Glomerular visceral epithelial cell (primary cell): ENCODE data around the gene UQCRC1.
"Not testable (repeated sequence)": the region's sequence is repeated elsewhere in the genome, so short reads cannot be mapped to it uniquely, and the experiment has no call there.

Experiments
- DNase-seq: peaks from one replicate; pipeline ENCODE4 v3.0.0-alpha.2; 2016; ENCODE audit errors: extremely low spot score

UQCRC1 gene

DNA sequence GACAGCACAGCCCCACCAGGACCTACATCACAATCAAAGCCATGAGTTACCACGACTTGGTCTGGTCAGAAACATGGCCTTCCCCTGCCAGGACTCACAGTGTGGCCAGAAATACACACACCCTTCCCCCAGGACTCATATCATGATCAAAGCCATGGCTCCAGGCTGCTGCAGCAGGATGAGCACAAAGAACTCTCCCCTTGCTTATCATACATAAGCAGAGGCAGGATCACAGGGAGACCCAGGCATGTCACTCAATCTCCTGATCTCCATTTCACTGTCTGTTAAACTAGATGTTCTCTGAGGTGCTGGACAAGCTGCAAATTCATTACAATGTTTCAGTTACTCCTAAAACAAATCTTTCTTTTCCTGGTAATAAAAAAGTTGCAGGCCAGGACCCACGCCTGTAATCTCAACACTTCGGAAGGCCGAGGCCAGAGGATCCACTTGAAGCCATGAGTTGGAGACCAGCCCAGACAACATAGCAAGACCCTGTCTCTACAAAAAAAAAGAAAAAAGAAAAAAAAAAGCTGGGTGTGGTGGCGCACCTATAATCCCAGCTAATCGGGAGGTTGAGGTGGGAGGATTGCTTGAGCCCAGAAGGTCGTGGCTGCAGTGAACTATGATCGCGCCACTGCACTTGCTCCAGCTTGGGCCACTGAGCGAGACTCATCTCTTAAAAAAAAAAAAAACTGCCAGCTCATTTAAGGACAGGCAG, 54.1 kb downstream of the UQCRC1 start:
- no peak for DNase-seq

DNA sequence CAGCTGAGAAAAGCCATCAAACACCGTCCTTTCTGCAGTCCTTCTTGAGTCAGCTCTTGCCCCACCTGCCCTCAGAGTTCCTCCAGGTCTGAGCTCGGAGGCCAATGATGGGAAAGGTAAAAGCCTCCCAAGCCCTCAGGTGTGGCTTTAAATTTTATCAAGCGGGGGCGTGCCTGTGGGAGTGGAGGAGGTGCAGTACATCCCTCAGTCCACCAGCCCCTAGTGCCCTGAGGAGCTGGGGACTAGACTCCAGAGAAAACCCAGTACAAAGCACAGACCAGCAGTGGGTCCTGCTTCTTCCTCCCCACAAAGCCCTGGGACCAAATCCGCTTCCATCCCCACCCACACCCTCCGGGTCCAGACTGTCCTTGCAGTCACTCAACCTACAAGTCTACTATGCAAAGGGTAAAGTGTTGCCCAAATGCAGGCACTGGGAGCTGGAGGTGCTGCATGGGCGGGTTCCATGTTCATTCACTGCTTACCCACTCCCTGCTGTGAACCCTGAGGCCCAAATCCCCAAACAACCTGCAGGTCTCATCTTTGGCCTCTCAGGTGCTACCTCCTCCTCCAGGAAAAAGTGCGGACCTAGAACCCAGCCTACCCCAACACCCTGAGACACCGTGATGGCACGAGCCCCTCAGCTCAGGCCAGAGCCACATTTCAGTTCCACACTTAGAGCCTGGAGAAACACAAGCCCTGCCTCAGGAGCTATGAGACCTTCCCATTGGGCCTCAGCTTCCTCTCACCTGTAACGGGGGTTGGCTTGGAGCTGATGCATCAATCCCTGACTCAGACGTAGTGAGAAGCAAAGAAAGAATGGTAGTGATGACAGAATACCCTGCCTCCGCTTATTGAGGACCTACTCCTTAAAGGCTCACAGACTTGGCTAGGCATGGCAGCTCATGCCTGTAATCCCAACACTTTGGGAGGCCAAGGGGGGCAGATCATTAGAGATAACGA, 55.3 kb downstream of the UQCRC1 start:
- DNase-seq: no peak

DNA sequence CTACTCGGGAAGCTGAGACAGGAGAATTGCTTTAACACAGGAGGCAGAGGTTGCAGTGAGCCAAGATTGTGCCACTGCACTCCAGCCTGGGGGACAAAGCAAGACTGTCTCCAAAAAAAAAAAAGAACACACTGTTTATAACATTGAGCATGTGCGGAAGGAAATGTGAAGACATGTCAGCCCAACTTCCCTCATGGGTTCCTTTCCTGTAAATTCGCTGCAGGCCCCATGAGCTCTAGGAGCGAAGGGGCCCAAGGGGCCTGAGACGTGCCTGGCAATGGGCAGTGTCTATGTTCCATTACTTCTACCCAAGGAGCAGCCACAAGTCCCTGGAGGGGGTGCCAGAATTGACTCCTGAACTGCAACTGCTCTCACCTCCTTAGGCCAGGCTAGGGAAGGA, 56.1 kb downstream of the UQCRC1 start:
- DNase-seq: no peak

DNA sequence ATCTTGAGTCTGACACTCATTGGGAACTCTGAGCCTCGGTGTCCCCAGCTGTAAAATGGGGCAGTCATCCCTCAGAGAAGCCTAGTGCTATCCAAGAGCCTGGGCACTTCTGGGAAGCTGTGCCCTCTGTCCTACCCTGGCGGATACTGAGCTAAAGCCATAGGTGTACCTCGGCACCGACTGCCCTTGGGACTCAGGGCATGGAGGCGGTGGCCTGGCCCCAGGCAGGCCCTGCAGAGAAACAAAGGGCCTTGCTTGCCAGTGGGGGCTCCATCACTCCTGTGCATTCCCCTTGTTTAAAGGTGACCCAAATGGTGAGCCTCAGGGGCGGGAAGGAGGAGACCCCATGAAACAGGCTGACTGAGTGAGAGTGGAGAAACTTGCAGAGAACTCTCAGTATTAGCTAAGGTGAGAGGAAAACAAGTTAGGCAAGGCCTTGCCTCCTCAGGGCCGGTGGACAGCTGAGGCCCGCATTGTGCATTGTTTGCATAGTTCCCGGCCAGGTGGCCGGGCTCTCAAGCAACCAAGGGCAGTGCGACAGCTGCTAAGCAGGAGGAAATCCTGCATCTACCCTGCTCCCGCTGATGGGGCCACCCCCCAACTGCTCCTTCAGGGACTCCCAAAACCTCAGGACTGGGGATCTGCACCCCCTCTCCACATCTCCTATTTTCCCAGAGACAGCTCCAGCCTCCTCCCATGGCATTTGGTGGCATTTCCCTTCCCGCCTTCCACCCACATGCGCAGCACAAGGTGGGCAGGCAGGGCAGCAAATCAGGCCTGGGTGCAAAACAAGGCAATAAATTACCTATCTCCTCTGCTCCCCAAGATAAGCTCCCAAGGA, 57.1 kb downstream of the UQCRC1 start:
- DNase-seq: no peak

DNA sequence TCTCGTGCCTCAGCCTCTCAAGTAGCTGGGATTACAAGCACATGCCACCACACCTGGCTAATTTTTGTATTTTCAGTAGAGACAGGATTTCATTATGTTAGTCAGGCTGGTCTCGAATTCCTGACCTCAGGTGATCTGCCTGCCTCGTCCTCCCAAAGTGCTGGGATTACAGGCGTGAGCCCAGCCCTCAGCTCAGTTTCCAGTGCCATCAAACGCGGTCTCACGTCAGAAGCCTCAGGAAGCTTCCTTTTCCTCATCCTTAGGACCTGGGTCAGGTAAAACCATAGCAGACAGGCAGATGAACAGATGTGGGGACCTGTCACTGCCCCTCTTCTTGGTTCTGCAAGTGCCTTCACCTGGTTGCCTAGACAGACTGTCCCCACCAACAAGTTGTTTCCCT, 57.8 kb downstream of the UQCRC1 start:
- DNase-seq: not testable (repeated sequence)
